Small intestine (tissue), 7 donors: ENCODE measurements around the gene SLIT1. TPM values are rescaled to one million over a fixed set of nuclear protein-coding genes. Genes with fewer than 3 reads are reported as not detected.

Source experiments
- DNase-seq, 2 donors: peaks; one replicate each; pipeline versions ENCODE4 v3.0.0 to v3.0.0-alpha.2; 2013
- FAIRE-seq: peaks from 2 replicates; lab custom pipeline; 2012; peaks lifted over from hg19 to GRCh38; lab: Jason Lieb, UNC
- H3K27ac ChIP-seq, 3 donors: one replicate each; pipeline ENCODE4 v1.5.1; 2013; ENCODE audit warnings: low read length in 2 of 3, mild to moderate bottlenecking in 2 of 3, control low read depth in 1 of 3, inconsistent platforms in 1 of 3, low read depth in 1 of 3, moderate library complexity in 1 of 3
- H3K27me3 ChIP-seq, 3 donors: one replicate each; pipeline ENCODE4 v1.6.1; 2013; ENCODE audit warnings: low read length in 3 of 3, inconsistent platforms in 1 of 3; ENCODE audit not compliant: control insufficient read depth in 3 of 3, insufficient read depth in 3 of 3
- H3K36me3 ChIP-seq, 3 donors: one replicate each; pipeline ENCODE4 v1.6.1; 2013; ENCODE audit warnings: low read length in 3 of 3, inconsistent platforms in 1 of 3, low read depth in 1 of 3, mild to moderate bottlenecking in 1 of 3, moderate library complexity in 1 of 3; ENCODE audit not compliant: control insufficient read depth in 3 of 3, insufficient read depth in 2 of 3
- H3K4me1 ChIP-seq, 3 donors: one replicate each; pipeline ENCODE4 v1.6.1; 2013; ENCODE audit warnings: low read length in 2 of 3, inconsistent platforms in 1 of 3, low read depth in 1 of 3, mild to moderate bottlenecking in 1 of 3, moderate library complexity in 1 of 3; ENCODE audit not compliant: control insufficient read depth in 3 of 3, insufficient read depth in 2 of 3
- H3K4me3 ChIP-seq, 3 donors: one replicate each; pipeline ENCODE4 v1.5.1; 2013; ENCODE audit warnings: low read length in 3 of 3, control low read depth in 1 of 3, inconsistent platforms in 1 of 3, low read depth in 1 of 3, mild to moderate bottlenecking in 1 of 3, moderate library complexity in 1 of 3
- H3K9me3 ChIP-seq, 2 donors: one replicate each; pipeline ENCODE4 v1.6.1; 2013; ENCODE audit warnings: low read depth in 1 of 2, low read length in 1 of 2; ENCODE audit not compliant: control insufficient read depth in 2 of 2, insufficient read depth in 1 of 2
- WGBS, 3 donors: extraction: QIAGEN DNeasy Blood & Tissue Kit; methylation state at CpG; one replicate each; pipeline ENCODE4 v1.1.7; 2013; 5-methylcytosine and 5-hydroxymethylcytosine counted together
- polyA plus RNA-seq, 4 donors: library from polyadenylated mRNA; stranded (reverse) in 3 of 4; unstranded in 1 of 4; fragments of 200-250 nt in 3 of 4; fragments of 120-200 nt in 1 of 4; gene quantifications; one replicate each; pipeline versions ENCODE4 v1.2.1 to v1.2.3, GENCODE V29; 2013
- donor health status: healthy with polysubstance abuse.
- donor health status: control.
- donor health status: control.
- donor health status: Bipolar disorder and iron deficiency.
- donor health status: healthy.

Gene SLIT1
- polyA plus RNA-seq, 4 donors: under 0.01 to 0.40 (median 0.12) TPM; not detected in 1

GRCh38 chr10:96991313-96991841 lies 194.4 kb downstream of the SLIT1 start:
- no peak for DNase-seq
- no peak for FAIRE-seq
- WGBS, 3 donors: 56 to 75% (median 68%) methylated on average over 7 of the region's 7 CpGs

GRCh38 chr10:96988426-96988825 lies 197.3 kb downstream of the SLIT1 start:
- peaks cover 0 to 5% (median 0%) of the 10 kb centered on the region in 3 donors for H3K36me3 ChIP-seq
- WGBS, 3 donors: 67 to 79% (median 74%) methylated on average over 4 of the region's 4 CpGs
- H3K27ac ChIP-seq: no peak overlapping the region
- H3K4me3 ChIP-seq: no peak overlapping the region
- no peaks in the 10 kb centered on the region for H3K27me3 ChIP-seq
- no peaks in the 10 kb centered on the region for H3K9me3 ChIP-seq
- FAIRE-seq (no peak), DNase-seq (no peak)
- peaks cover 0 to 10% (median 3%) of the 10 kb centered on the region in 3 donors for H3K4me1 ChIP-seq

More at GRCh38 chr10:96991313-96991841, 194.4 kb downstream of the SLIT1 start:
- H3K4me1 ChIP-seq: peaks cover 0 to 10% (median 3%) of the 10 kb centered on the region in 3 donors
- no peaks in the 10 kb centered on the region for H3K9me3 ChIP-seq
- H3K27ac ChIP-seq: no peak overlapping the region
- H3K4me3 ChIP-seq: no peak overlapping the region
- H3K36me3 ChIP-seq: peaks cover 0 to 6% (median 0%) of the 10 kb centered on the region in 3 donors
- no peaks in the 10 kb centered on the region for H3K27me3 ChIP-seq

- peaks cover 0 to 11% (median 2%) of the 10 kb centered on the region in 3 donors for H3K36me3 ChIP-seq
- no peak overlapping the region for H3K27ac ChIP-seq
- H3K4me3 ChIP-seq: no peak overlapping the region
- H3K27me3 ChIP-seq: no peaks in the 10 kb centered on the region
- DNase-seq: no peak
- FAIRE-seq: no peak
- H3K9me3 ChIP-seq: no peaks in the 10 kb centered on the region
- 92 to 94% (median 93%) methylated on average over 3 of the region's 3 CpGs for WGBS, 3 donors
- peaks cover 0 to 10% (median 3%) of the 10 kb centered on the region in 3 donors for H3K4me1 ChIP-seq
Measured at GRCh38 chr10:96987842-96988175, 197.9 kb downstream of the SLIT1 start.

DNA sequence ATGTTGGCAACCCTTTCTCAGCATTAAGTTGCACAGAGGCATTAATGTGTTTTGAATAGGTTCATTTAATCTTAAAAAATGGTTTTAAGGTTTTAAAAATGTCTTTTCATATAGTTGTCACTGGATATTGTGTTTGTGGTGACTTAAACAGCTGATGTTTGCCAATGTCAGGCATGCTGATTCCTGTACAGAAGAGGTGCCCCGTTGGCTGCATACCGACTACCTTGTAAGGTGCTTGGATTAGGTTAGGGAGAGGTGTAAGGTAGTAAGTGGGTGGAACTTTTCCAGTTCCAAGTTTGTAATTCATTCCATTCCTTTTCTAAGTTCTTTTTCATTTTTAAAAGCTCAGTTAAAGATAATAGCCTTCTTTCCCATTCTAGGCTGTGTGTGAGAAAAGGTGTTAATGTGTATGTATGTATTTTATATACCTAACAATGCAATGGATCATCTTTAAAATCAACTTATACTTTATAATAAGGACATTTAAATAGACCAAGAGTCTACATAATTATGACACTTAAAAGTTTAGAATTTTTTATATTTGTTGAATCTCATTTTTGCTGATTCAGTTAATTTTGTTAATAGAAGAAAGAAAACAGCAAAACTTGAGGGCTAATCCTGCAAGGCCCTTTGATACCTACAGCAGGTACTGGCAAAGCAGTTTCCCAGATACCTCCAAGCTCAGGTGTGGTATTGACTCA lies 198.5 kb downstream of the SLIT1 start:
- no peaks in the 10 kb centered on the region for H3K9me3 ChIP-seq
- no peak for DNase-seq
- no peak for FAIRE-seq
- no peaks in the 10 kb centered on the region for H3K27me3 ChIP-seq
- H3K36me3 ChIP-seq: peaks cover 0 to 14% (median 6%) of the 10 kb centered on the region in 3 donors
- 80 to 97% (median 83%) methylated on average over 2 of the region's 2 CpGs for WGBS, 3 donors
- peaks cover 0 to 8% (median 3%) of the 10 kb centered on the region in 3 donors for H3K4me1 ChIP-seq
- no peak overlapping the region for H3K27ac ChIP-seq
- H3K4me3 ChIP-seq: no peak overlapping the region

DNA sequence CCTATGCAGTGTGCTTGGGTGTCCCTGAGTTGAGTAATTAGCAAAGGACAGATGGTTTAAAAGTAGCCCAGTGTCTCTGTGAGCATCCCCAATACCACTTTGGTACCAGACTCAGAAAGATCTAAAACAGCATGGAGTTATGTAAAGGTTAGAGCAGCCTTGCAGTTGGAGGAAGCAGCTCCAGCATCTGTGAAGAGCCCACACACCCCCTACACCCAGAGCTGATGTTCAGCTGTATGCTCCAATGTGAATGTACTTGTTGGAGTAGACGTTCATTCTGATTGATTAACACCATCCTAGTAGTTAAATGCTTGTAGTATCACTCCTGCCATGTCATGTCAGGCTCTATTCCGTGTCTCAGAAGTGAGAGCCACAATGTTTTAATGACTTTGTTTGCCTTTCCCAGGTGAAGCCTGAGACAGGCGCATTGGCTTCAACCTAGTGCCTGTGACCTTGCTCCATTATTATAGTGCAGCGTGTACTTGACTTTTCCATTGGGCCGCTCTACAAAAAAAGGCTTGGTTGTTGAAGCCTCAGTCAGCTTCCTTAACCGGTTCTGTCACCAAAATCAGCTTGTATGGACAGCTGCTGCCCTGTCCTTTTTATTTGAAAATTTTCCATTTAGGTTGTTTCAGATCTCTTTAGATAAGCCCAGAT lies 199.4 kb downstream of the SLIT1 start:
- Histone ChIP-seq H3K4me1 (peaks cover 0 to 3% (median 0%) of the 10 kb centered on the region in 3 donors), H3K27ac (no peak overlapping the region), H3K4me3 (no peak overlapping the region), H3K9me3 (no peaks in the 10 kb centered on the region), H3K27me3 (no peaks in the 10 kb centered on the region), H3K36me3 (peaks cover 4 to 23% (median 6%) of the 10 kb centered on the region in 3 donors)
- FAIRE-seq (no peak), DNase-seq (no peak)
- WGBS, 3 donors: 93 to 94% (median 94%) methylated on average over 6 of the region's 6 CpGs

DNA sequence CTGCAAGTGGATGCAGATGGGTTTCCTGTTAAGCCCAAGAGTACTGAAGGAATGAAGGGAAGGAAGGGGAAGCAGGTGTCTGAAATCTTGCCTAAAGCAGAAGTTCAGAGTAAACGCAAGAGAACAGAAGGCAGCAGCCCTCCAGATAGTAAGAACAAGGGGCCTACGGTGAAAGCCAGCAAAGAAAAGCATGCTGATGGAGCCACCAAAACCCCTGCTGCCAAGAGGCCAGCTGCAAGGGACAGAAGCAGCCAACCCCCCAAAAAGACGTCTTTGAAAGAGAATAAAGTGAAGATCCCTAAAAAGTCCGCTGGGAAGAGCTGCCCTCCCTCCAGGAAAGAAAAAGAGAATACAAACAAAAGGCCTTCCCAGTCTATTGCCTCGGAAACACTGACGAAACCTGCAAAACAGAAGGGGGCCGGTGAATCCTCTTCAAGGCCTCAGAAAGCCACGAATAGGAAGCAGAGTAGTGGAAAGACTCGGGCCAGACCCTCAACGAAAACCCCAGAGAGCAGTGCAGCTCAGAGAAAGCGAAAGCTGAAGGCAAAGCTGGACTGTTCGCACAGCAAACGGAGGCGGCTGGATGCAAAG lies 201.1 kb downstream of the SLIT1 start:
- peaks cover 4 to 32% (median 6%) of the 10 kb centered on the region in 3 donors for H3K36me3 ChIP-seq
- H3K9me3 ChIP-seq: no peaks in the 10 kb centered on the region
- peaks cover 0 to 3% (median 0%) of the 10 kb centered on the region in 3 donors for H3K4me1 ChIP-seq
- 65 to 89% (median 75%) methylated on average over 14 of the region's 14 CpGs for WGBS, 3 donors
- H3K27me3 ChIP-seq: no peaks in the 10 kb centered on the region
- no peak overlapping the region for H3K27ac ChIP-seq
- no peak for DNase-seq
- H3K4me3 ChIP-seq: no peak overlapping the region
- no peak for FAIRE-seq

GRCh38 chr10:96982149-96982930 lies 203.4 kb downstream of the SLIT1 start:
- DNase-seq (no peak), FAIRE-seq (no peak)
- Histone ChIP-seq H3K4me3 (no peak overlapping the region), H3K27ac (no peak overlapping the region), H3K27me3 (no peaks in the 10 kb centered on the region), H3K4me1 (peaks cover 0 to 5% (median 0%) of the 10 kb centered on the region in 3 donors), H3K36me3 (peaks cover 4 to 29% (median 6%) of the 10 kb centered on the region in 3 donors), H3K9me3 (no peaks in the 10 kb centered on the region)
- 91 to 93% (median 93%) methylated on average over 12 of the region's 12 CpGs for WGBS, 3 donors
